ENCODE measurements around the gene DRAM1. TPM values are rescaled to one million over a fixed set of nuclear protein-coding genes. Genes with fewer than 3 reads are reported as not detected.

Gene DRAM1
- total RNA-seq, 1 experiment from 2014 or later = 6.9 TPM

- H3K4me3 Mint-ChIP-seq = no peak overlapping the region
- peaks cover 13% of the 10 kb centered on the region for H3K36me3 Mint-ChIP-seq
- TF ChIP-seq CREB1 (CRISPR knock-in tag; IDR thresholded peaks at IDR 0.05) = no peak
- no peak for TF ChIP-seq MAX (CRISPR knock-in tag; IDR thresholded peaks at IDR 0.05)
- TF ChIP-seq FOXJ3 (CRISPR knock-in tag; IDR thresholded peaks at IDR 0.05; ENCODE audit: borderline replicate concordance) = no peak
- H3K9me3 Mint-ChIP-seq = peaks cover 19% of the 10 kb centered on the region
- ATAC-seq = no peak
- no peak overlapping the region for H3K27ac Mint-ChIP-seq
- H3K4me1 Mint-ChIP-seq = no peaks in the 10 kb centered on the region
- no peak for DNase-seq (ENCODE audit: low spot score)
- H3K27me3 Mint-ChIP-seq (ENCODE audit: low read depth) = no peaks in the 10 kb centered on the region; the same call in 1 of the 2 replicates
- ChIA-PET POLR2A (no interaction called here), CTCF (no interaction called here)
Observed at GRCh38 chr12:101962486-101962885, 85.1 kb downstream of the DRAM1 start.

GRCh38 chr12:101963697-101964096 lies 86.3 kb downstream of the DRAM1 start:
- no peak for TF ChIP-seq NFYB (CRISPR knock-in tag; conservative IDR thresholded peaks at IDR 0.05; ENCODE audit: low read depth)
- no peak for TF ChIP-seq PREB (CRISPR knock-in tag; IDR thresholded peaks at IDR 0.05; ENCODE audit: borderline replicate concordance)
- no peak for TF ChIP-seq EMX1 (CRISPR knock-in tag; IDR thresholded peaks at IDR 0.05)
- no peak for TF ChIP-seq FOXJ3 (CRISPR knock-in tag; IDR thresholded peaks at IDR 0.05; ENCODE audit: borderline replicate concordance)
- TF ChIP-seq USF2 (CRISPR knock-in tag; IDR thresholded peaks at IDR 0.05) = no peak
- no peak for TF ChIP-seq CDX4 (CRISPR knock-in tag; IDR thresholded peaks at IDR 0.05; ENCODE audit: borderline replicate concordance)
- no peak for TF ChIP-seq TEAD1 (CRISPR knock-in tag; IDR thresholded peaks at IDR 0.05)
- no peak for TF ChIP-seq NFATC4 (CRISPR knock-in tag; IDR thresholded peaks at IDR 0.05)
- no peak for TF ChIP-seq IRF2 (CRISPR knock-in tag; IDR thresholded peaks at IDR 0.05; ENCODE audit: borderline replicate concordance, low read depth)
- no peak for TF ChIP-seq ZNF121 (CRISPR knock-in tag; IDR thresholded peaks at IDR 0.05)
- TF ChIP-seq AR (CRISPR knock-in tag; IDR thresholded peaks at IDR 0.05) = no peak
- no peak for TF ChIP-seq NR2C2 (CRISPR knock-in tag; IDR thresholded peaks at IDR 0.05)
- no peak for TF ChIP-seq ZNF219 (CRISPR knock-in tag; IDR thresholded peaks at IDR 0.05; ENCODE audit: borderline replicate concordance)
- TF ChIP-seq ZMAT4 (CRISPR knock-in tag; IDR thresholded peaks at IDR 0.05) = no peak
- no peak for TF ChIP-seq SP1 (CRISPR knock-in tag; conservative IDR thresholded peaks at IDR 0.05)
- no peak for TF ChIP-seq E2F4 (CRISPR knock-in tag; IDR thresholded peaks at IDR 0.05; ENCODE audit: borderline replicate concordance, low read depth)
- no peak for TF ChIP-seq MAX (CRISPR knock-in tag; IDR thresholded peaks at IDR 0.05)
- no peak for TF ChIP-seq GRHL2 (CRISPR knock-in tag; IDR thresholded peaks at IDR 0.05; ENCODE audit: insufficient replicate concordance, severe bottlenecking)
- ATAC-seq = no peak
- H3K36me3 Mint-ChIP-seq = peaks cover 11% of the 10 kb centered on the region
- ChIA-PET CTCF (no interaction called here), POLR2A (no interaction called here)
- H3K4me1 Mint-ChIP-seq = no peaks in the 10 kb centered on the region
- no peak for DNase-seq (ENCODE audit: low spot score)
- no peaks in the 10 kb centered on the region; the same call in 1 of the 2 replicates for H3K27me3 Mint-ChIP-seq (ENCODE audit: low read depth)
- no peak overlapping the region for H3K4me3 Mint-ChIP-seq
- H3K27ac Mint-ChIP-seq = no peak overlapping the region
- peaks cover 17% of the 10 kb centered on the region for H3K9me3 Mint-ChIP-seq

Measured in WTC11 (cell line).